HL-60 (cell line): ENCODE results near the gene C1orf226.

Experiments used
- CTCF ChIP-seq: IDR thresholded peaks from one replicate; pipeline ENCODE4 v1.5.1; 2011; ENCODE audit warnings: low read length, control low read depth, inconsistent platforms; ENCODE audit not compliant: insufficient read depth
- GABPA ChIP-seq: IDR thresholded peaks from 2 replicates; pipeline ENCODE4 v1.6.1; 2012; ENCODE audit warnings: low read depth
- POLR2AphosphoS5 ChIP-seq: IDR thresholded peaks from 2 replicates; pipeline ENCODE4 v1.6.1; 2012; ENCODE audit warnings: low read depth
- REST ChIP-seq: IDR thresholded peaks from 2 replicates; pipeline ENCODE4 v1.6.1; 2012; ENCODE audit warnings: low read depth; ENCODE audit not compliant: insufficient replicate concordance
- SPI1 ChIP-seq: IDR thresholded peaks from 2 replicates; pipeline ENCODE4 v1.6.1; 2012; ENCODE audit warnings: low read depth, mild to moderate bottlenecking, borderline replicate concordance

GRCh38 chr1:162368451-162368850, 13.1 kb upstream of the C1orf226 start:
- TF ChIP-seq CTCF, result no peak
- no peak for TF ChIP-seq POLR2AphosphoS5
- no peak for TF ChIP-seq GABPA
- TF ChIP-seq REST, result no peak
- TF ChIP-seq SPI1, result no peak
